H1 (cell line): ENCODE measurements around the gene NOL4L. TPM values are rescaled to one million over a fixed set of nuclear protein-coding genes. Genes with fewer than 3 reads are reported as not detected.

Source experiments
- CTCF ChIA-PET: fragments of 300-600 bp; sonication (Branson Sonifier 250); formaldehyde crosslinking; loops from one replicate; lab custom pipeline; 2021; ENCODE audit not compliant: partially characterized antibody; lab: Charles Lee
- POLR2A ChIA-PET: fragments of 300-600 bp; sonication (Branson Sonifier 250); formaldehyde crosslinking; loops from one replicate; lab custom pipeline; 2021; ENCODE audit warnings: inconsistent platforms; ENCODE audit not compliant: partially characterized antibody; lab: Charles Lee
- DNase-seq, 2 experiments: peaks; one replicate each; pipeline versions ENCODE4 v3.0.0 to v3.0.0-alpha.2; 2010 to 2022; ENCODE audit warnings: low spot score in 2 of 2, low read depth in 1 of 2, mixed read lengths in 1 of 2
- FAIRE-seq: peaks from 2 replicates; lab custom pipeline; 2011; peaks lifted over from hg19 to GRCh38; lab: Jason Lieb, UNC
- H2AFZ ChIP-seq: 2 replicates; pipeline ENCODE4 v1.8.1; 2012; ENCODE audit warnings: low read length, inconsistent platforms
- H2AK5ac ChIP-seq: 2 replicates; pipeline ENCODE4 v1.6.1; 2013; ENCODE audit warnings: low read depth, low read length
- H2BK120ac ChIP-seq: replicated peaks from 2 replicates; pipeline ENCODE3; 2013; ENCODE audit warnings: low read depth, low read length, inconsistent platforms
- H2BK12ac ChIP-seq: 2 replicates; pipeline ENCODE4 v1.6.1; 2013; ENCODE audit warnings: low read depth, low read length
- H2BK15ac ChIP-seq: 2 replicates; pipeline ENCODE4 v1.6.1; 2013; ENCODE audit warnings: low read length
- H2BK20ac ChIP-seq: 2 replicates; pipeline ENCODE4 v1.6.1; 2013; ENCODE audit warnings: low read length
- H2BK5ac ChIP-seq: 2 replicates; pipeline ENCODE4 v1.6.1; 2013; ENCODE audit warnings: low read depth, low read length
- H3K14ac ChIP-seq: 2 replicates; pipeline ENCODE4 v1.6.1; 2013; ENCODE audit warnings: inconsistent platforms; ENCODE audit not compliant: insufficient read length
- H3K18ac ChIP-seq: 2 replicates; pipeline ENCODE4 v1.6.1; 2013; ENCODE audit warnings: low read length; ENCODE audit errors: extremely low read depth
- H3K23ac ChIP-seq: 2 replicates; pipeline ENCODE4 v1.6.1; 2013; ENCODE audit warnings: inconsistent platforms; ENCODE audit not compliant: insufficient read length
- H3K23me2 ChIP-seq: 2 replicates; pipeline ENCODE4 v1.6.1; 2013; ENCODE audit warnings: low read depth, low read length
- H3K27ac ChIP-seq: 2 replicates; pipeline ENCODE4 v1.6.1; 2011; ENCODE audit warnings: low read depth, low read length, inconsistent platforms
- H3K27me3 ChIP-seq, 4 experiments: replicated peaks in 1 of 4; 1 replicate in 1 of 4; 2 replicates in 3 of 4; pipeline versions ENCODE4 v1.6.1 to v1.8.1; 2011 to 2013; ENCODE audit warnings: low read length in 3 of 4, mild to moderate bottlenecking in 3 of 4, inconsistent platforms in 2 of 4, mixed read lengths in 2 of 4, moderate library complexity in 1 of 4; ENCODE audit not compliant: control insufficient read depth in 3 of 4, insufficient read depth in 3 of 4; ENCODE audit errors: extremely low read depth in 1 of 4
- H3K36me3 ChIP-seq, 4 experiments: 2 replicates each; pipeline versions ENCODE4 v1.6.1 to v1.8.1; 2011 to 2013; ENCODE audit warnings: mild to moderate bottlenecking in 4 of 4, low read length in 3 of 4, moderate library complexity in 2 of 4, control low read depth in 1 of 4, inconsistent platforms in 1 of 4; ENCODE audit not compliant: insufficient read depth in 4 of 4, control insufficient read depth in 2 of 4
- H3K4ac ChIP-seq: replicated peaks from 2 replicates; pipeline ENCODE3; 2013; ENCODE audit warnings: low read length, low read depth, mixed read lengths, inconsistent platforms; ENCODE audit not compliant: insufficient read length
- H3K4me1 ChIP-seq, 4 experiments: replicated peaks in 1 of 4; 1 replicate in 1 of 4; 2 replicates in 3 of 4; pipeline versions ENCODE4 v1.6.1 to v1.8.1; 2011 to 2013; ENCODE audit warnings: low read length in 3 of 4, inconsistent platforms in 2 of 4, mixed read lengths in 1 of 4; ENCODE audit not compliant: insufficient read depth in 4 of 4, control insufficient read depth in 3 of 4
- H3K4me2 ChIP-seq, 2 experiments: 2 replicates each; pipeline versions ENCODE4 v1.6.1 to v1.8.1; 2011 to 2013; ENCODE audit warnings: low read depth in 2 of 2, low read length in 2 of 2, control low read depth in 1 of 2, inconsistent platforms in 1 of 2, mild to moderate bottlenecking in 1 of 2; ENCODE audit not compliant: insufficient read depth in 1 of 2
- H3K4me3 ChIP-seq, 4 experiments: fragments of 200-600, 300-600 bp in 1 of 4; sonication (generic), shearing (Covaris generic), sonication (Bioruptor Twin) in 1 of 4; 2 replicates each; pipeline versions ENCODE4 v1.5.1 to v1.8.1; 2011 to 2016; ENCODE audit warnings: low read length in 4 of 4, low read depth in 3 of 4, control low read depth in 2 of 4, inconsistent platforms in 2 of 4, mild to moderate bottlenecking in 2 of 4, mixed read lengths in 1 of 4, moderate library complexity in 1 of 4; ENCODE audit not compliant: insufficient read depth in 2 of 4; ENCODE audit errors: extremely low read depth in 1 of 4
- H3K56ac ChIP-seq: replicated peaks from 2 replicates; pipeline ENCODE3; 2013; ENCODE audit warnings: low read depth, mild to moderate bottlenecking, mixed read lengths, low read length, inconsistent platforms; ENCODE audit not compliant: insufficient read length
- H3K79me1 ChIP-seq: 2 replicates; pipeline ENCODE4 v1.6.1; 2013; ENCODE audit warnings: low read depth, low read length, control low read depth
- H3K79me2 ChIP-seq, 2 experiments: 2 replicates each; pipeline versions ENCODE4 v1.6.1 to v1.8.1; 2012 to 2013; ENCODE audit warnings: low read length in 2 of 2, mild to moderate bottlenecking in 2 of 2, inconsistent platforms in 1 of 2; ENCODE audit not compliant: insufficient read depth in 2 of 2, control insufficient read depth in 1 of 2
- H3K9ac ChIP-seq, 4 experiments: replicated peaks in 1 of 4; 1 replicate in 1 of 4; 2 replicates in 3 of 4; pipeline versions ENCODE4 v1.6.1 to v1.8.1; 2011 to 2013; ENCODE audit warnings: low read depth in 3 of 4, low read length in 3 of 4, control low read depth in 2 of 4, mild to moderate bottlenecking in 2 of 4, moderate library complexity in 2 of 4, inconsistent platforms in 1 of 4; ENCODE audit errors: extremely low read depth in 1 of 4
- H3K9me3 ChIP-seq, 2 experiments: 2 replicates each; pipeline versions ENCODE4 v1.6.1 to v1.8.1; 2012 to 2013; ENCODE audit warnings: mild to moderate bottlenecking in 2 of 2, moderate library complexity in 2 of 2, control low read depth in 1 of 2, inconsistent platforms in 1 of 2, low read depth in 1 of 2, low read length in 1 of 2, mixed read lengths in 1 of 2; ENCODE audit not compliant: insufficient read depth in 2 of 2
- H4K20me1 ChIP-seq, 2 experiments: replicated peaks in 1 of 2; 2 replicates each; pipeline versions ENCODE3 to v1.8.1; 2011 to 2013; ENCODE audit warnings: inconsistent platforms in 2 of 2, low read length in 2 of 2, mild to moderate bottlenecking in 1 of 2; ENCODE audit not compliant: insufficient read depth in 2 of 2, control insufficient read depth in 1 of 2
- H4K5ac ChIP-seq: 2 replicates; pipeline ENCODE4 v1.6.1; 2013; ENCODE audit warnings: low read length, low read depth, mixed read lengths, inconsistent platforms; ENCODE audit not compliant: insufficient read length
- H4K8ac ChIP-seq: 2 replicates; pipeline ENCODE4 v1.8.0; 2013; ENCODE audit warnings: mild to moderate bottlenecking, moderate library complexity, low read length, inconsistent platforms; ENCODE audit not compliant: insufficient read depth; ENCODE audit errors: extremely low read depth
- H4K91ac ChIP-seq: replicated peaks from 2 replicates; pipeline ENCODE3; 2013; ENCODE audit warnings: low read length, mixed read lengths, inconsistent platforms; ENCODE audit not compliant: insufficient read length
- NANOG ChIP-seq: IDR thresholded peaks from 2 replicates; pipeline ENCODE4 v1.6.1; 2011; ENCODE audit warnings: low read length, low read depth, mild to moderate bottlenecking, inconsistent platforms; ENCODE audit not compliant: insufficient read depth, poor library complexity, severe bottlenecking
- SP2 ChIP-seq: IDR thresholded peaks from 2 replicates; pipeline ENCODE4 v1.6.1; 2012; ENCODE audit warnings: mild to moderate bottlenecking, low read length, inconsistent platforms
- WGBS, 2 experiments: shearing (Covaris generic) in 1 of 2; methylation state at CpG; one replicate each; pipeline versions ENCODE4 v1.1.6 to v1.1.7; 2013 to 2015; ENCODE audit warnings: low lambda C conversion rate in 2 of 2, mixed read lengths in 2 of 2, inconsistent platforms in 1 of 2, low coverage in 1 of 2, missing lambda C conversion rate in 1 of 2; ENCODE audit not compliant: insufficient replicate concordance in 2 of 2, insufficient coverage in 1 of 2, insufficient read length in 1 of 2; ENCODE audit errors: extremely low coverage in 1 of 2, missing lambda C conversion rate in 1 of 2; 5-methylcytosine and 5-hydroxymethylcytosine counted together
- polyA plus RNA-seq, 7 experiments: library from polyadenylated mRNA; depleted of rRNA in 3 of 7; stranded (reverse) in 5 of 7; unstranded in 2 of 7; fragments of >200 nt in 5 of 7; fragments of 200-250 nt in 2 of 7; gene quantifications; 1 replicate in 5 of 7; 2 replicates in 1 of 7; 4 replicates in 1 of 7; pipeline versions ENCODE4 v1.2.1 to v1.2.3, GENCODE V29; 2011 to 2013; ENCODE audit warnings: missing spikeins in 2 of 7, mixed read lengths in 2 of 7
- total RNA-seq: library from RNA; stranded (reverse); fragmentation: NEBNext Ultra II Directional; extraction: Animal tissue kit (Norgen Biotek cat#: 25700); gene quantifications from 2 replicates; pipeline ENCODE4 v1.2.1, GENCODE V29; 2021

The NOL4L gene
- total and polyA plus RNA-seq, 2 of the 8 experiments (the other 6 are each of a cell fraction or from before 2014, with no cell fraction given), result 15.3 to 23.7 TPM

DNA sequence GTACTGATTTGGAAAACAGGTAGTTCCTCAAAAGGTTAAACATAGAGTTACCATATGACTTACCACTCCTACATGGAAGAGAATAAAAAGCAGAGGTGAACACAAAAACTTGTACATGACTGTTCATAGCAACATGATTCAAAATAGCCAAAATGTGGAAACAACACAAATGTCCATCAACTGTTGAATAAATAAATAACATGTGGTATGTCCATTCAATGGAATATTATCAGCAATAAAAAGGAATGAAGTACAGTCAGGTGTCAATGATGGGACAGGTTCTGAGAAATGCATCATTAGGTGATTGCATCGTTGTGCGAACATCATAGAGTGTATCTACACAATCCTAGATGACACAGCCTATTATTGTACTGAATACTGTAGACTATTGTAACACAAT lies 35.3 kb downstream of the NOL4L start:
- POLR2A ChIA-PET, result interaction anchor here (0.9 kb wide), 1 partner anchor 10 kb away, joined by 3 read pairs; no protein-coding TSS in a partner anchor
- H2AFZ ChIP-seq, result no peak overlapping the region
- H3K4ac ChIP-seq, result no peak overlapping the region
- H3K18ac ChIP-seq, result no peak overlapping the region
- no peak overlapping the region for H2BK12ac ChIP-seq
- no peak overlapping the region for H4K8ac ChIP-seq
- FAIRE-seq, result no peak
- 91% methylated on average over 2 of the region's 2 CpGs; no CpG with 5 or more reads in 1 of the 2 experiments for WGBS, 2 experiments
- no peak overlapping the region for H2BK120ac ChIP-seq
- H3K23me2 ChIP-seq, result no peaks in the 10 kb centered on the region
- no peak overlapping the region for H2AK5ac ChIP-seq
- no peak overlapping the region for H2BK5ac ChIP-seq
- no peak overlapping the region for H2BK20ac ChIP-seq
- no peak overlapping the region for H3K23ac ChIP-seq
- H3K79me2 ChIP-seq, result no peaks in the 10 kb centered on the region
- H3K56ac ChIP-seq, result no peak overlapping the region
- no peaks in the 10 kb centered on the region for H3K36me3 ChIP-seq
- H4K5ac ChIP-seq, result no peak overlapping the region
- no peak overlapping the region for H3K4me2 ChIP-seq
- H3K79me1 ChIP-seq, result no peaks in the 10 kb centered on the region
- no peak overlapping the region for H4K91ac ChIP-seq
- H3K14ac ChIP-seq, result no peak overlapping the region
- no peak overlapping the region for H3K27ac ChIP-seq
- H2BK15ac ChIP-seq, result no peak overlapping the region
- H4K20me1 ChIP-seq, result peaks cover 0 to 3% of the 10 kb centered on the region in 2 experiments
- no peak overlapping the region for H3K4me3 ChIP-seq
- H3K27me3 ChIP-seq, result no peaks in the 10 kb centered on the region
- H3K4me1 ChIP-seq, result no peaks in the 10 kb centered on the region; a peak in 1 of 7 replicates
- CTCF ChIA-PET, result interaction anchor here (0.6 kb wide), 1 partner anchor 666 kb away, joined by 3 read pairs; no protein-coding TSS in a partner anchor
- no peak overlapping the region for H3K9ac ChIP-seq
- no peak for DNase-seq
- no peaks in the 10 kb centered on the region for H3K9me3 ChIP-seq
- TF ChIP-seq NANOG (no peak), SP2 (no peak)
